Measurements from ENCODE around the gene CYFIP1. TPM values are rescaled to one million over a fixed set of nuclear protein-coding genes. Genes with fewer than 3 reads are reported as not detected.

The CYFIP1 gene
- total RNA-seq, 1 experiment from 2014 or later, result 79.2 TPM

GRCh38 chr15:22887157-22887951 is 92.8 kb downstream of the CYFIP1 start:
- Mint-ChIP-seq H3K27ac (no peak overlapping the region), H3K4me3 (no peak overlapping the region)
- ATAC-seq, result no peak

More at GRCh38 chr15:22887157-22887951, 92.8 kb downstream of the CYFIP1 start:
- H3K36me3 Mint-ChIP-seq, result peaks cover 20% of the 10 kb centered on the region; the same call in 1 of the 2 replicates
- POLR2A ChIA-PET, result no interaction called here
- no peaks in the 10 kb centered on the region for H3K27me3 Mint-ChIP-seq (ENCODE audit: low read depth)
- no peak for DNase-seq (ENCODE audit: low spot score)
- H3K4me1 Mint-ChIP-seq, result peaks cover 9% of the 10 kb centered on the region
- no peaks in the 10 kb centered on the region for H3K9me3 Mint-ChIP-seq
- CTCF ChIA-PET, result no interaction called here
- TF ChIP-seq FOXP1 (CRISPR knock-in tag; IDR thresholded peaks at IDR 0.05; ENCODE audit: borderline replicate concordance) (no peak), ATF2 (CRISPR knock-in tag; IDR thresholded peaks at IDR 0.05; ENCODE audit: borderline replicate concordance, low read depth) (no peak), ZNF232 (CRISPR knock-in tag; IDR thresholded peaks at IDR 0.05) (no peak), GRHL2 (CRISPR knock-in tag; IDR thresholded peaks at IDR 0.05; ENCODE audit: insufficient replicate concordance, severe bottlenecking) (no peak), ZBTB21 (CRISPR knock-in tag; IDR thresholded peaks at IDR 0.05; ENCODE audit: borderline replicate concordance) (no peak), GABPB1 (CRISPR knock-in tag; IDR thresholded peaks at IDR 0.05) (no peak), ZNF425 (CRISPR knock-in tag; conservative IDR thresholded peaks at IDR 0.05) (no peak), ATF6 (CRISPR knock-in tag; IDR thresholded peaks at IDR 0.05) (no peak), E2F4 (CRISPR knock-in tag; IDR thresholded peaks at IDR 0.05; ENCODE audit: borderline replicate concordance, low read depth) (no peak), HMGA2 (CRISPR knock-in tag; IDR thresholded peaks at IDR 0.05) (no peak), ZNF281 (CRISPR knock-in tag; IDR thresholded peaks at IDR 0.05) (no peak), ZNF121 (CRISPR knock-in tag; IDR thresholded peaks at IDR 0.05) (no peak)
- TF ChIP-seq, protein P1, sequence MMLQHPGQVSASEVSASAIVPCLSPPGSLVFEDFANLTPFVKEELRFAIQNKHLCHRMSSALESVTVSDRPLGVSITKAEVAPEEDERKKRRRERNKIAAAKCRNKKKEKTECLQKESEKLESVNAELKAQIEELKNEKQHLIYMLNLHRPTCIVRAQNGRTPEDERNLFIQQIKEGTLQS (CRISPR knock-in tag; conservative IDR thresholded peaks at IDR 0.05), result no peak

Measured in WTC11 (cell line).